ENCODE results near the gene ASXL2.

DNA sequence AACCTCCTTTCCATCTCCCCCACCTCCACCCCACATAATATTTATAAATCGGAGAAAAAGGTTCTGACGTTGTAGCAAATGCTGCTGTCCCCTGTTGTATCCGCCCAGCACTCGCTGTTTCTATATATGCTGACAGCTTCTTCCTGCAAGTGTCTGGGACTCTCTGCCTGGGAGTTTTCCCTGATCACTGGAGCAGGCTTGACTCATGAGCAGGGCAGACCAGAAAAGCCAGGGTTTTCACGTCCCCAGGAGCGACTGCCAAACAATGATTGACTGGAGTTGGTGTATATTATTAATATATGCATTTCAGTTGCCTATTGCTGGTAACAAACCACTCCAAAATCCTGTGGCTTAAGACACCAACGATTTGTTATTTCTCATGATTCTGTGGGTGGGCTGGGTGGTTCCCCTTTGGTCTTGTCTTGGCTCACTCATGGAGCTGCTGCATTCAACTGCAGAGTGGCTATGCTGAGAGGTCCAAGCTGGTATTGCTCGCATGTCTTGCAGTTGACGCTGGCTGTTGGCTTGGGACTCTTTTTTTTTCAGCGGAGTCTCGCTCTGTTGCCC, 21.2 kb upstream of the ASXL2 start:
- TF ChIP-seq POLR2A (IDR thresholded peaks at IDR 0.05) (no peak), POLR2AphosphoS5 (IDR thresholded peaks at IDR 0.05) (no peak)
- TF ChIP-seq, protein P1, sequence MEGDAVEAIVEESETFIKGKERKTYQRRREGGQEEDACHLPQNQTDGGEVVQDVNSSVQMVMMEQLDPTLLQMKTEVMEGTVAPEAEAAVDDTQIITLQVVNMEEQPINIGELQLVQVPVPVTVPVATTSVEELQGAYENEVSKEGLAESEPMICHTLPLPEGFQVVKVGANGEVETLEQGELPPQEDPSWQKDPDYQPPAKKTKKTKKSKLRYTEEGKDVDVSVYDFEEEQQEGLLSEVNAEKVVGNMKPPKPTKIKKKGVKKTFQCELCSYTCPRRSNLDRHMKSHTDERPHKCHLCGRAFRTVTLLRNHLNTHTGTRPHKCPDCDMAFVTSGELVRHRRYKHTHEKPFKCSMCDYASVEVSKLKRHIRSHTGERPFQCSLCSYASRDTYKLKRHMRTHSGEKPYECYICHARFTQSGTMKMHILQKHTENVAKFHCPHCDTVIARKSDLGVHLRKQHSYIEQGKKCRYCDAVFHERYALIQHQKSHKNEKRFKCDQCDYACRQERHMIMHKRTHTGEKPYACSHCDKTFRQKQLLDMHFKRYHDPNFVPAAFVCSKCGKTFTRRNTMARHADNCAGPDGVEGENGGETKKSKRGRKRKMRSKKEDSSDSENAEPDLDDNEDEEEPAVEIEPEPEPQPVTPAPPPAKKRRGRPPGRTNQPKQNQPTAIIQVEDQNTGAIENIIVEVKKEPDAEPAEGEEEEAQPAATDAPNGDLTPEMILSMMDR (IDR thresholded peaks at IDR 0.05) = no peak

Measured in gastroesophageal sphincter (tissue), 3 donors.